ENCODE measurements around the gene ENOX2.
"Not testable (repeated sequence)": the region's sequence is repeated elsewhere in the genome, so short reads cannot be mapped to it uniquely, and the experiment has no call there.

ENOX2 gene

DNA sequence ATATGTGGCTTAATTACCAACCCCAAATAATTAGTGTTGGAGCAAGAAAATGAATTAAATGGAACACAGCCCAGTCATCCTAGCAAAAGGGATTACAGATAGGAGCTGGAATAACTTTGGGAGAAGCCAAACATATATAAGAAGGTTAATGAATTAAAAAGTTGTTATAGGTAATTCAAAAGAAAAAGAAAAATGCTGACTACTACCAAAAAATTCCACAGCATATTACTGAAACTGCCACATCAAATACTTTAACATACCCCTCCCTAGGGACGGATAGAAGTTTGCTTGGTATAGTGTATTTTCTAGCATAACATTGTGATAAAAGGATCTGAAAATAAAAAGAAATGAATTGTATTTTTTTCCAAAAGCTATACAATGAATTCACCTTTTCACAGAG, 99.5 kb downstream of the ENOX2 start:
- no peak overlapping the region for H3K4me3 ChIP-seq (ENCODE audit: low read depth, low read length)
- TF ChIP-seq, protein P1, sequence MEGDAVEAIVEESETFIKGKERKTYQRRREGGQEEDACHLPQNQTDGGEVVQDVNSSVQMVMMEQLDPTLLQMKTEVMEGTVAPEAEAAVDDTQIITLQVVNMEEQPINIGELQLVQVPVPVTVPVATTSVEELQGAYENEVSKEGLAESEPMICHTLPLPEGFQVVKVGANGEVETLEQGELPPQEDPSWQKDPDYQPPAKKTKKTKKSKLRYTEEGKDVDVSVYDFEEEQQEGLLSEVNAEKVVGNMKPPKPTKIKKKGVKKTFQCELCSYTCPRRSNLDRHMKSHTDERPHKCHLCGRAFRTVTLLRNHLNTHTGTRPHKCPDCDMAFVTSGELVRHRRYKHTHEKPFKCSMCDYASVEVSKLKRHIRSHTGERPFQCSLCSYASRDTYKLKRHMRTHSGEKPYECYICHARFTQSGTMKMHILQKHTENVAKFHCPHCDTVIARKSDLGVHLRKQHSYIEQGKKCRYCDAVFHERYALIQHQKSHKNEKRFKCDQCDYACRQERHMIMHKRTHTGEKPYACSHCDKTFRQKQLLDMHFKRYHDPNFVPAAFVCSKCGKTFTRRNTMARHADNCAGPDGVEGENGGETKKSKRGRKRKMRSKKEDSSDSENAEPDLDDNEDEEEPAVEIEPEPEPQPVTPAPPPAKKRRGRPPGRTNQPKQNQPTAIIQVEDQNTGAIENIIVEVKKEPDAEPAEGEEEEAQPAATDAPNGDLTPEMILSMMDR (IDR thresholded peaks at IDR 0.05; ENCODE audit: control insufficient read depth, extremely low read depth, insufficient read depth), result no peak
- DNase-seq (ENCODE audit: low read depth), result no peak

DNA sequence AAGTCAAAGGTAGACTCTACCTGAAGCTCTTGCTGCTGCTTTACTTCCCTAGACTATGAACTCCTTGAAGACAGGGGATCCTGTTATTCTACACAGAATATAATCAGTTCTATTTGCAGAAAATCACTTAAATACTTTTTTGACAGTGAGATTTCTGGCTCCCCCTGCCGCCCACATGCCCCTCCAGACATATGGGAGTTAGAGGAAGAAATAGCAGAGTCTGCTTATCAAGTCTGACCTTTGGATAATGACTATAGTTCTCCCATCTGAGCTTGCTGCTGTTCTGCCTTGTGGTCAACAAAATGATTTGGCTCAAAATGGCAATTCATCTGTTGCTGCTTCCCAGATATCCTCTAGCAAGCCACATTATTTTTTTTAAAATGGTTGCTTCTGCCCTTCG, 101.1 kb downstream of the ENOX2 start:
- TF ChIP-seq, protein P1 (IDR thresholded peaks at IDR 0.05; ENCODE audit: control insufficient read depth, extremely low read depth, insufficient read depth), result no peak
- no peak for DNase-seq (ENCODE audit: low read depth)
- H3K4me3 ChIP-seq (ENCODE audit: low read depth, low read length), result no peak overlapping the region

DNA sequence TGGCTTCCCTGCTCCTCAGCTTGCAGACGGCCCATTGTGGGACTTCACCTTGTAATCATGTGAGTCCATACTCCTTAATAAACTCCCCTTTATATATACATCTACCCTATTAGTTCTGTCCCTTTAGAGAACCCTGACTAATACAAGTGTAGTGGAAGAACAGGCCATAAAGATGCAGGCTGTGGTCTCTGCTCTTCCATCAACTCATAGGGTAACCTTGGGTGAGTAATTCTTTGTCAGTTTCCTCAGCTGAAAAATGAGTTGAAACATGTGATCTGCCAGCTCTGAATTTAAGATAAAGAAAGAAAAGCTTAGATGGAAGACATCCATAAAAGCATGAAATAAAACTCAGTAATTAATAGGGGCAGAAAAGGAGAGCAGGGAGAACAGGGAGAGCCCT, 103.6 kb downstream of the ENOX2 start:
- TF ChIP-seq, protein P1 (IDR thresholded peaks at IDR 0.05; ENCODE audit: control insufficient read depth, extremely low read depth, insufficient read depth), result no peak
- H3K4me3 ChIP-seq (ENCODE audit: low read depth, low read length), result no peak overlapping the region
- DNase-seq (ENCODE audit: low read depth), result no peak

DNA sequence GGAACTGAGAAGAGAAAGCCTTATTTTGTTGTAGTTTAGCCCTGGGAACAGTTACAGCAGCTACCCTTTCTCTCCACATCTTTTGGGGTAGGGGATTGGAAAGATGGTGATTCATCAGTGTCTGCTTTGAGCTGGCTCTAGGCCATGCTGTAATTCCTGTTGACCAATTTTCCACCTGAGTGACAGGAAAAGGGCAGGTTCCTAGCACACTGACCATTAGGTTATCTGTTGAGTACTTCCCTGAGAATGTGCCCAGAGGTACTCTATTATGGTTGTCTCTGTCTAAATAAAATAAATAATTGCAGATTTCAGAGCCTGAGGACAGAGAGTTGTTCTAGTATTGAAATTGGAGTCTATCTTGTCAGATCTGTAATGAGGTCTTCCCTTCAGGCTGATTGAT, 109.0 kb downstream of the ENOX2 start:
- TF ChIP-seq, protein P1 (IDR thresholded peaks at IDR 0.05; ENCODE audit: control insufficient read depth, extremely low read depth, insufficient read depth), result no peak
- no peak for DNase-seq (ENCODE audit: low read depth)
- no peak overlapping the region for H3K4me3 ChIP-seq (ENCODE audit: low read depth, low read length)

DNA sequence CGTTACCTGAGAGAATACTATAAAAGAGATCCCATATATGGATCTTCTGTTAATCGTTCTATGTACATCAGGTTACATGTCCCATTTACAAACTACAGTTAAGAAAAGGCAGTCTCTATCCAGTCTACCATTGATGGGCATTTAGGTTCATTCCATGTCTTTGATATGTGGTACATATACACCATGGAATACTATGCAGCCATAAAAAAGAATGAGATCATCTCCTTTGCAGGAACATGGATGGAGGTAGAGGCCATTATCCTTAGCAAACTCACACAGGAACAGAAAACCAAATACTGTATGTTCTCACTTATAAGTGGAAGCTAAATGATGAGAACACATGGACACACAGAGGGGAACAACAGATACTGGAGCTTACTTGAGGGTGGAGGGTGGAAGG, 111.1 kb downstream of the ENOX2 start:
- DNase-seq (ENCODE audit: low read depth); H3K4me3 ChIP-seq (ENCODE audit: low read depth, low read length): not testable (repeated sequence)

DNA sequence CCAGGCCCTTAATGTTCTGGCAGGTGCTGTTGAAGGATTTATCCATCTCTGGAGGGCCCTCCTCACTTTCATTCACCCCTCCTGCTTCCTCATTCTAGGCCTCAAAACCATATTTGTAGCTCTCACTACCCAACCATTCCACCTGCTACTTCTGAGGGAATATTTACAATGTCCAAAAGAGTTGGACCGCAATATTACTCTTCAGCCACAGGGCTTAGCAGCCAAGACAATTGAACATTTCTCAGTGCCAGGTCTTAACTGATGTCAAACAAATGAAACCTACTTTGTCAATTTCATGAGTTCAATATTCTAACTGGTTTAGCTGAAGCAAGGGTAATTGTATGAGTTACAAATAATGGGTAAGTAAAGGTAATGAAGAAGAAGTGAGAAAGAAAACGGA, 113.2 kb downstream of the ENOX2 start:
- DNase-seq (ENCODE audit: low read depth), result no peak
- no peak overlapping the region for H3K4me3 ChIP-seq (ENCODE audit: low read depth, low read length)
- TF ChIP-seq, protein P1 (IDR thresholded peaks at IDR 0.05; ENCODE audit: control insufficient read depth, extremely low read depth, insufficient read depth), result no peak

DNA sequence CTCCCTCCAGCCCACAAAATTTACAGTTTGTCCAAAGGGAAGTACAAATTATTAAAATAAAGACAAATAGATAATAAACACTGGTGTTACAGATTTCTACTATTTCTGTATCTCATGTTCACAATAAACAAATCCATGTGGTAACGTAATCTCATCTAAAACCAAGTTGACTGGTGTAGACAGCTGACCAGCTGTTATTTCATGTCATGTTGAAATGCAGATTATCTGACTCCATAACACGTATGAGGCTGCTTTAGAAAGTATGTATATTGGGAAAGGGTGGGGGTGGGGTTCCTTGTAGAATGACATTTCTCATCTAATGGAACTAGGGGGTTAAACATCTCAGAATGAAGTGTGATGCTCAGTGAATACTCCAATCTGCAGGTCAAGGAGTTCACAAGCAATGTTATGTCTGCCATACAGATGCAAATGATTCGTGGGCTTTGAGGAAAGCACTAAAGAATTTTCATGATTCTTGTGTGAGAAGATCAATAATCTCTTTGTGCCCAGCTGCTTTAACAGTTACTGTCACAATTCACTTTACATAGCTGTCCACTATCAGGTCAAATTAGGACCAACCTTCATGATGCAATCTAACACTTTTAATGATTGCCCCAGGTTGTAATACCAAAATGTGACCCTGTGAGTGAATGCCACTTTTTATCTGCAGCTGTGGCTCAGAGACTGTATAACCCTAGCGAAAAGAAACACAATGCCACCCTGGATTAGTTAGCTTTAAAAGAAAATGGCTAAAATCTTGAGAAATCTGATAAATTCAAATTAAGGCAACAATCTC, 114.0 kb downstream of the ENOX2 start:
- no peak for DNase-seq (ENCODE audit: low read depth)
- H3K4me3 ChIP-seq (ENCODE audit: low read depth, low read length), result no peak overlapping the region

More for the DNA sequence above, 114.0 kb downstream of the ENOX2 start:
- TF ChIP-seq, protein P1 (IDR thresholded peaks at IDR 0.05; ENCODE audit: control insufficient read depth, extremely low read depth, insufficient read depth), result no peak
